GM12865 (cell line): ENCODE measurements around the gene CLDN14.

ENCODE experiments used
- DNase-seq: peaks from one replicate; pipeline ENCODE4 v3.0.0; 2010; ENCODE audit warnings: low read depth
- H3K4me3 ChIP-seq: 2 replicates; pipeline ENCODE4 v1.5.1; 2011; ENCODE audit warnings: mild to moderate bottlenecking, low read depth, low read length, control low read depth
- TF ChIP-seq, protein P1 (sequence below): IDR thresholded peaks from 2 replicates; pipeline ENCODE4 v1.5.1; 2011; ENCODE audit warnings: low read length, control low read depth, low read depth, inconsistent platforms; ENCODE audit not compliant: insufficient read depth; ENCODE audit errors: missing control alignments

CLDN14 gene

DNA sequence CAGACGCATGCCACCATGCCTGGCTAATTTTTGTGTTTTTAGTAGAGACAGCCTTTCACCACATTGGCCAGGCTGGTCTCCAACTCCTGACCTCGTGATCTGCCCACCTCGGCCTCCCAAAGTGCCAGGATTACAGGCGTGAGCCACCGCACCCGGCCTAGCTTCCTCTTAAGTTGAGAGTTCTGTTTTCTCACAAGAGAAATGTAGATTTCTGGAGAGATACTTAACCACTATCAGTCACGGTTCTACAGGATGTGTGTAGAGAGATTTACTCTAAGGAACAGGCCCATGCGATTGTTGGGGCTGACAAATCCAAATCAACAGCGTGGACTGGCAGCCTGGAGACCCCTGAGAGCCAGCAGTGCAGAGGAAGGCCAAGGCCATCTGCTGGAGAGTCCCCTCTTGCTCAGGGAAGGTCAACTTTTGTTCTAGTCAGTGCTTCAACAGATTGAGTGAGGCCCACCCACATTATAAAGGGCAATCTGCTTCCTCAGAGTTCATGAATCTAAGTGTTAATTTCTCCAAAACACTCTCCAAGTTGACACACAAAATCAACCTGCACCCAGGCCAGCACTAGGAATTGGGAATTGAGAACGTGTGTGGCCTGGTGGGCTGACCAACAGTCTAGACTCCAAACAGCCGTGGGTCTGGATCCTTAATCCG is 56.0 kb downstream of the CLDN14 start:
- TF ChIP-seq, protein P1, sequence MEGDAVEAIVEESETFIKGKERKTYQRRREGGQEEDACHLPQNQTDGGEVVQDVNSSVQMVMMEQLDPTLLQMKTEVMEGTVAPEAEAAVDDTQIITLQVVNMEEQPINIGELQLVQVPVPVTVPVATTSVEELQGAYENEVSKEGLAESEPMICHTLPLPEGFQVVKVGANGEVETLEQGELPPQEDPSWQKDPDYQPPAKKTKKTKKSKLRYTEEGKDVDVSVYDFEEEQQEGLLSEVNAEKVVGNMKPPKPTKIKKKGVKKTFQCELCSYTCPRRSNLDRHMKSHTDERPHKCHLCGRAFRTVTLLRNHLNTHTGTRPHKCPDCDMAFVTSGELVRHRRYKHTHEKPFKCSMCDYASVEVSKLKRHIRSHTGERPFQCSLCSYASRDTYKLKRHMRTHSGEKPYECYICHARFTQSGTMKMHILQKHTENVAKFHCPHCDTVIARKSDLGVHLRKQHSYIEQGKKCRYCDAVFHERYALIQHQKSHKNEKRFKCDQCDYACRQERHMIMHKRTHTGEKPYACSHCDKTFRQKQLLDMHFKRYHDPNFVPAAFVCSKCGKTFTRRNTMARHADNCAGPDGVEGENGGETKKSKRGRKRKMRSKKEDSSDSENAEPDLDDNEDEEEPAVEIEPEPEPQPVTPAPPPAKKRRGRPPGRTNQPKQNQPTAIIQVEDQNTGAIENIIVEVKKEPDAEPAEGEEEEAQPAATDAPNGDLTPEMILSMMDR: no peak
- no peak for DNase-seq
- H3K4me3 ChIP-seq: no peak overlapping the region

DNA sequence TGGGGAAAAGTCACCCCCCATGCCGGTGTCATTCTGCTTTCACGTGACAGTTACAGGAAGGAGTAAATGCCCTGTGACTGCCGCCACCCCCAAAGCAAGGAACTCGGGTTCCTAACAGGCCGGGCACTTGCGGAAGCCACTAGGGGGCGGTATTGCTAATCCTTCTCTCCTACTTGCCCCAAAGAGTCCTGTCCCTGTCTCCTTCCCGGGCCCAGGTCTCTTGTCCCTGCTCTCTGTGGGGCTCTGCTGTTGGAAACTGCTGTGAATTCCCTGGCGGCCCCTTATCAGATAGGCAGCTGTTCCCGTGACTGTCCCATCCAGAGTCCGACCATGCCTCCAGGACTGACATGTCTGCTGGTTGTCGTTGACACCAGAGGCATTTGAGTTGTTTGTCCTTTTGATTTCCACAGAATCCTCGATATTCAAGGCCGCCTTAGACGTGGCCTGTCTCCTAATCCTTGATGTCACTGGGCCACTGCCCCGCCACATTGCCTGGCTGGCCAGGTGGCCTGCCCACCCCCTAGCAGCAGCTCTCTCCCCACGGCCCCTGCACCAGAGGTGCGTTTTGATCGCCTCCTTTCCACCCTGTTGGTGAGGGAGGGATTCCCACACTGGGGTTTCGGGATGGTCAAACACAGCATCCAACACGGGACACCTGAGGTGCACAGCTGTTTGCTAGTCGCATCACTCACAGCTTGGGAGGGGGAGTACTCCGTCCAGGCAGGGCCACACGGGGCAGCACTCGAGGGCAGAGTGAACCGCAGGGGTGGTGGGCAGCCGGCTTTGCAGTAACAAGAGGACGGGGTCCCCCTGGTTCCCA is 57.4 kb downstream of the CLDN14 start:
- TF ChIP-seq, protein P1: peak; percentile 88
- peak; percentile 83 for DNase-seq
- no peak overlapping the region for H3K4me3 ChIP-seq

DNA sequence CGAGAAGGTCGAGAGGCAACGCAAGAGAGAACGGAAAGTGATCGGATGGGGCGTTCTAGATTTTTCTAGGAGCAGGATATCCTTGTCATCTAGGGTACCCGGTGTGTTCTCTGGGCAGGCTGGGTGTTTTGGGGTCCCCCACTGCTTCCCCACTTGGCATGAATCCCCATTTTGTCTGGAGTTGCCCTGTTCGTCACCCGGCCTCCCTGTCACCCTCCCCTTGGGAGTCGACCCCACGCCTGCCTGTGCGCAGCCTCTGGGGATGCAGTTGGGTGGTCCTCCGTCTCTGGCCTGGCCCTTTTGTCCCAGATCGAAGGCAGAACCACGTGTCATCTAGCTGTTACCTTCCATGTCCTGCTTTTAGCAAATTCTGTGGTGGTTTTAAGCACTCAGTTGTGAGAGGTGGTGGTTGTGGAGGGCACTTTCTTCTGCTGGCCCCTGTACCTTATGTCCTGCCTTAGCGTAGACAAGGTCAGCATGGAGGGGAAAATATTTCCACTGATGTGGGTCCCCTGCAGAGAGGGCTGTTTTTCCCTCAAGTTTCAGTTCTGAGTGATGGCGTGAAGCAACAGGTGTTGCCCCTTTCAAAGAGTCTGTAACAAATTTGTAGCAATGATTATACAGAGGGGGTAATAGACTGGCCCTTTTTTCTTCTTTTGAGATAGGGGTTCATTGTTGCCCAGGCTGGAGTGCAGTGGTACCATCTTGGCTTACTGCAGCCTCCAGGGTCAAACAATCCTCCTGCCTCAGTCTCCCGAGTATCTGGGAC is 59.2 kb downstream of the CLDN14 start:
- TF ChIP-seq, protein P1: no peak
- DNase-seq: no peak
- H3K4me3 ChIP-seq: no peak overlapping the region

DNA sequence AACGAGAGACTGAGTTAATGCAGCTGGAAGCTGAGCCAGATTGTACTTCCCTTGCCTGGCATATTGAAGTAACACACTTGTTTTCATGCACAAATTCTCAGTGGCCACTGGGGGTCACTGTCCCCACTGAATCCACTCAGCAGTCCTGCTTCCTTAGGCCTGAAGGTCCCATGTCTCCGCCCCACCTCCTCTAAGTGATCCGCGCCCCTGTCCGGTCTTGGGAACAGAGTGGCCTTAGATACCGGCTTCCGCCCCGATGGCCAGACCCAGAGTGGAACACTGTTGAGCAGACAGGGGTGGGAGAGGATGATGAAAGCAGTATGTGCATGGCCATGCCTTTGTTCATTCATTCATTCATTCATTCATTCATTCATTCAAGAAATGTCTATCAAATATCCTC is 59.9 kb downstream of the CLDN14 start:
- peak; percentile 92 for DNase-seq
- TF ChIP-seq, protein P1: peak; percentile 81
- no peak overlapping the region for H3K4me3 ChIP-seq

DNA sequence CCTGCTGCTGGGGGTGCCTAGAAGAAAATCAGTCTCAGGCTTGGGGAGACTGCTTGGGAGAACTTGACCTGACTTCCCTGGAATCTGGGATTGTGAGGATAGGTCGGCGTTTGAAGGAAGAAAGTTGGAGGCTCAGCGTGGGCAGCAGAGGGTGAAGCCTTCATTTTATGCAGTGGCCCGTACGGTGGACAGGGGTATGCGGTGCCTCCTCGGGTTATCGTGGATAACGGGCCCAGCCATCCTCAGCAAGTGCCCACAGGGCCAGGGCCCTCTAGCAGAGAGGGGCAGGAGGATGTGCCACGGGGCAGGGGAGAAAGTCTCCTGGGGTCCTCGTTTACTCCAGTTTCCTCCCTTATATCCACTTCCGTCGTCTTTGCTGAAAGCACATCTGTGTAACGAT is 60.7 kb downstream of the CLDN14 start:
- no peak overlapping the region for H3K4me3 ChIP-seq
- DNase-seq: no peak
- TF ChIP-seq, protein P1: no peak

DNA sequence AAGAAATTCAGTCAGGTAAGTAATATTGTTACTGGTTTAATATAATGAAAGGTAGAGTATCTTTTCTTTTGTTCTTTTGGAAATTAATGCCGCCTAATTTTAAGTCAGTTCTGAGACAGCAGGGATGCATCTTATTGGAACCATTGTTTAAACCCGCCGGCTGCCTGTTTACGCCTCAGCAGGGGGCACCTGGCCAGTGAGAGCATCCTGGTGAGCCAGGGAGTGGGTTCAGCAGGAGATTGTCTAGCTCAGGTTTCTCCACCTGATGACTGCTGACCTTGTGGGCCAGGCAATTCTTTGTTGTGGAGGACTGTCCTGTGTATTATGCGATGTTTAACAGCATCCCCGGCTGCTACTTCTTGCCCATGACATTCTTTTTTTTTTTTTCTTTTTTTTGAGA is 64.5 kb downstream of the CLDN14 start:
- DNase-seq: no peak
- TF ChIP-seq, protein P1: no peak
- H3K4me3 ChIP-seq: no peak overlapping the region
